GM23248 (cell line): ENCODE data around the gene CDH22. TPM values are rescaled to one million over a fixed set of nuclear protein-coding genes. Genes with fewer than 3 reads are reported as not detected.

Source experiments
- DNase-seq: peaks from one replicate; pipeline ENCODE4 v3.0.0-alpha.2; 2015
- H2AFZ ChIP-seq: fragments of 200-600 bp; sonication (generic); 2 replicates; pipeline ENCODE4 v1.6.1; 2016; ENCODE audit warnings: antibody characterized with exemption
- H3F3A ChIP-seq: fragments of 200-600 bp; sonication (generic); 2 replicates; pipeline ENCODE4 v1.6.1; 2016; ENCODE audit warnings: mild to moderate bottlenecking, antibody characterized with exemption, mixed run types; ENCODE audit not compliant: insufficient read depth
- H3K27ac ChIP-seq: fragments of 200-600 bp; sonication (generic); 2 replicates; pipeline ENCODE4 v1.5.1; 2016; ENCODE audit warnings: mild to moderate bottlenecking
- H3K27me3 ChIP-seq: fragments of 200-600 bp; sonication (generic); replicated peaks from 2 replicates; pipeline ENCODE4 v1.6.1; 2016; ENCODE audit warnings: mild to moderate bottlenecking; ENCODE audit not compliant: insufficient read depth
- H3K36me3 ChIP-seq: fragments of 200-600 bp; sonication (generic); 2 replicates; pipeline ENCODE4 v1.6.1; 2016; ENCODE audit warnings: low read depth, mild to moderate bottlenecking
- H3K4me1 ChIP-seq: fragments of 200-600 bp; sonication (generic); 2 replicates; pipeline ENCODE4 v1.6.1; 2016; ENCODE audit warnings: mild to moderate bottlenecking; ENCODE audit not compliant: insufficient read depth
- H3K4me2 ChIP-seq: fragments of 200-600 bp; sonication (generic); one replicate; pipeline ENCODE4 v1.6.1; 2016; ENCODE audit warnings: mild to moderate bottlenecking; ENCODE audit not compliant: unreplicated experiment
- H3K4me3 ChIP-seq: fragments of 200-600 bp; sonication (generic); 2 replicates; pipeline ENCODE4 v1.5.1; 2016; ENCODE audit warnings: mild to moderate bottlenecking
- H3K79me2 ChIP-seq: fragments of 200-600 bp; sonication (generic); 2 replicates; pipeline ENCODE4 v1.6.1; 2016; ENCODE audit warnings: mild to moderate bottlenecking; ENCODE audit not compliant: insufficient read depth
- H3K9ac ChIP-seq: fragments of 200-600 bp; sonication (generic); 2 replicates; pipeline ENCODE4 v1.6.1; 2016; ENCODE audit warnings: mild to moderate bottlenecking
- H3K9me2 ChIP-seq: fragments of 200-600 bp; sonication (generic); 2 replicates; pipeline ENCODE4 v1.6.1; 2016; ENCODE audit warnings: mixed run types, mild to moderate bottlenecking, moderate library complexity; ENCODE audit not compliant: insufficient read depth
- H3K9me3 ChIP-seq: fragments of 200-600 bp; sonication (generic); one replicate; pipeline ENCODE4 v1.6.1; 2017; ENCODE audit warnings: low read depth
- H4K20me1 ChIP-seq: fragments of 200-600 bp; sonication (generic); 2 replicates; pipeline ENCODE4 v1.6.0; 2016; ENCODE audit not compliant: insufficient read depth
- EZH2 ChIP-seq: fragments of 200-600 bp; sonication (generic); IDR thresholded peaks from 2 replicates; pipeline ENCODE4 v1.6.1; 2018; ENCODE audit warnings: antibody characterized with exemption, mild to moderate bottlenecking; ENCODE audit not compliant: insufficient read depth, poor library complexity, severe bottlenecking
- EZH2phosphoT487 ChIP-seq: fragments of 200-600 bp; sonication (generic); IDR thresholded peaks from 2 replicates; pipeline ENCODE4 v1.6.1; 2018; ENCODE audit warnings: antibody characterized with exemption, moderate library complexity, mild to moderate bottlenecking, low read depth; ENCODE audit not compliant: insufficient read depth
- WGBS, 2 experiments: methylation state at CpG; one replicate each; pipeline ENCODE4 v1.1.6; 2015 to 2017; ENCODE audit warnings: low lambda C conversion rate in 2 of 2, low coverage in 1 of 2; ENCODE audit errors: missing lambda C conversion rate in 2 of 2; 5-methylcytosine and 5-hydroxymethylcytosine counted together
- in situ Hi-C: fragments of 300-500 bp; cut with MboI; formaldehyde crosslinking; loops from 2 replicates; pipeline ENCODE4 v1.15.0; 2020
- polyA plus RNA-seq: library from polyadenylated mRNA; unstranded; fragments of >200 nt; fragmentation: Nextera tagmentation; extraction: Ambion mirVana; gene quantifications from 2 replicates; pipeline ENCODE4 v1.2.1, GENCODE V29; 2016
- total RNA-seq: library from RNA; depleted of rRNA; stranded (reverse); fragments of >200 nt; shearing (Covaris generic); gene quantifications from 2 replicates; pipeline ENCODE4 v1.2.3, GENCODE V29; 2014

Gene CDH22
- total and polyA plus RNA-seq, 2 experiments from 2014 or later: not detected

- Histone ChIP-seq H3K27ac (no peak overlapping the region), H2AFZ (no peak overlapping the region)
Measured at GRCh38 chr20:46171909-46172308, 136.4 kb downstream of the CDH22 start.

GRCh38 chr20:46171476-46171875 lies 136.8 kb downstream of the CDH22 start:
- Histone ChIP-seq H3K4me3 (no peak overlapping the region), H3K9me3 (no peaks in the 10 kb centered on the region), H3K27ac (no peak overlapping the region), H3K79me2 (no peaks in the 10 kb centered on the region), H4K20me1 (no peaks in the 10 kb centered on the region), H3K27me3 (peaks cover 53% of the 10 kb centered on the region), H3K9ac (no peak overlapping the region), H3F3A (no peaks in the 10 kb centered on the region), H3K9me2 (no peaks in the 10 kb centered on the region), H2AFZ (no peak overlapping the region), H3K36me3 (no peaks in the 10 kb centered on the region), H3K4me1 (no peaks in the 10 kb centered on the region), H3K4me2 (no peak overlapping the region)
- 27 to 34% methylated on average over 2 of the region's 2 CpGs for WGBS, 2 experiments
- DNase-seq: no peak
- in situ Hi-C loops: no loop called here
- TF ChIP-seq EZH2 (no peak), EZH2phosphoT487 (no peak)

More at GRCh38 chr20:46171909-46172308, 136.4 kb downstream of the CDH22 start:
- Histone ChIP-seq H3K36me3 (no peaks in the 10 kb centered on the region), H3K9me3 (no peaks in the 10 kb centered on the region), H4K20me1 (no peaks in the 10 kb centered on the region), H3K4me1 (no peaks in the 10 kb centered on the region), H3K4me3 (no peak overlapping the region), H3K27me3 (peaks cover 48% of the 10 kb centered on the region), H3K9me2 (no peaks in the 10 kb centered on the region), H3F3A (no peaks in the 10 kb centered on the region), H3K9ac (no peak overlapping the region), H3K79me2 (no peaks in the 10 kb centered on the region), H3K4me2 (no peak overlapping the region)
- TF ChIP-seq EZH2phosphoT487 (no peak), EZH2 (no peak)
- in situ Hi-C loops: no loop called here
- DNase-seq: no peak
- 26 to 27% methylated on average over 5 of the region's 5 CpGs for WGBS, 2 experiments

GRCh38 chr20:46169245-46170171 lies 138.8 kb downstream of the CDH22 start:
- DNase-seq: no peak
- Histone ChIP-seq H3K9me2 (no peaks in the 10 kb centered on the region), H3K36me3 (no peaks in the 10 kb centered on the region), H3K79me2 (no peaks in the 10 kb centered on the region), H3K4me3 (no peak overlapping the region), H4K20me1 (no peaks in the 10 kb centered on the region), H3K4me2 (no peak overlapping the region), H3K9ac (no peak overlapping the region), H3K9me3 (no peaks in the 10 kb centered on the region), H3F3A (no peaks in the 10 kb centered on the region), H3K27ac (no peak overlapping the region), H3K27me3 (peaks cover 50% of the 10 kb centered on the region), H3K4me1 (no peaks in the 10 kb centered on the region), H2AFZ (no peak overlapping the region)
- in situ Hi-C loops: no loop called here
- TF ChIP-seq EZH2phosphoT487 (no peak), EZH2 (no peak)
- 28 to 31% methylated on average over 13 of the region's 13 CpGs for WGBS, 2 experiments

- H3K4me3 ChIP-seq: no peak overlapping the region
- H3K36me3 ChIP-seq: no peaks in the 10 kb centered on the region
- in situ Hi-C loops: no loop called here
- H3K4me2 ChIP-seq: no peak overlapping the region
- no peak for DNase-seq
- H3F3A ChIP-seq: no peaks in the 10 kb centered on the region
- no peaks in the 10 kb centered on the region for H3K9me3 ChIP-seq
- no peak overlapping the region for H2AFZ ChIP-seq
- no peak overlapping the region for H3K9ac ChIP-seq
- H3K4me1 ChIP-seq: no peaks in the 10 kb centered on the region
- no peak for TF ChIP-seq EZH2
- no peak for TF ChIP-seq EZH2phosphoT487
- H3K27ac ChIP-seq: no peak overlapping the region
- WGBS, 2 experiments: 9 to 13% methylated on average over 8 of the region's 8 CpGs
- peaks cover 42% of the 10 kb centered on the region for H3K27me3 ChIP-seq
- H3K79me2 ChIP-seq: no peaks in the 10 kb centered on the region
- no peaks in the 10 kb centered on the region for H3K9me2 ChIP-seq
- no peaks in the 10 kb centered on the region for H4K20me1 ChIP-seq
Measured at GRCh38 chr20:46168438-46168837, 139.9 kb downstream of the CDH22 start.
